Hepatocyte (in vitro differentiated cells): ENCODE results near the gene MTRF1.

Source experiments
- EZH2 ChIP-seq: fragments of 200-600 bp; sonication (generic); IDR thresholded peaks from 2 replicates; pipeline ENCODE4 v1.6.1; 2016; ENCODE audit warnings: antibody characterized with exemption, mild to moderate bottlenecking, borderline replicate concordance
- TF ChIP-seq, protein P1 (sequence below): fragments of 200-600 bp; sonication (generic); IDR thresholded peaks from 2 replicates; pipeline ENCODE4 v1.5.1; 2016; ENCODE audit warnings: antibody characterized with exemption, mild to moderate bottlenecking; ENCODE audit not compliant: poor library complexity

DNA sequence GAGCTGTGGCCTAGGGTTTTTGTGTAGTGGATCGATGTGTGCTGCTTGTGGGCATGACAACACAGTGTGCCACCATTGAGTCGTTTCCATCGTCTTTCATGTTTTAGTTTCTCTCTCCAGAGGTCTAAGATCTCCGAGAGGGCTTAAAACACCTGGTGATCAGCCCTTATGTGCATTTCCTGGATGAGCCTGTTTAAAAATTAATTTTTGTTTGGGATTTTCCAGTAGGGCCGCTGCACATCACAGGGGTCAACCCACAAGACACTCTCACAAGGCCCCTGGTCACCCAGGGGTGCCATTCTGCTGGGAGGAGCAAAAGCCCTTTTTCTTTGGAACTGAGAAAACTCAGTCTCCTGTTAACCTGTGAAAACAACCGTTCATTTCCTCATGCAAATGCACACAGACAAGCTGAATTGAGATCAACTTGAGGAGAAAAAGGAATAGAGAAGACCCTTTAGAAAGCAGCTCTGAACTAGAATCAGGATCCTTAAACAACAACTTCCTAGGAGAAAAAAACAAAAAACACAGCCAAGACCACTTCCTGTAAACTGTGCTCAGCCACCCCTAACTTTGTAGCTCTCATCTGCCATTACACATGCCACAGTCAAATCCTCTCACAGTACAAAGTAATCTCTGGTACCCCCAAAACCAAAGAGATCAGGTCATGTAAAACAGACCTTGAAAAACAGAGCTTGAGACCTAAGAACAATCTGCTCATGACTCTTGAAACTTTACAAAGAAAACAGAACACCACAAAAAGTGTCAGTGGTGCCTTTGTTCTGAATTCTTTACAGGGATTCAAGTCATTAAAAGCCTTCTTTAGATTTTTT is 8.3 kb upstream of the MTRF1 start:
- TF ChIP-seq, protein P1, sequence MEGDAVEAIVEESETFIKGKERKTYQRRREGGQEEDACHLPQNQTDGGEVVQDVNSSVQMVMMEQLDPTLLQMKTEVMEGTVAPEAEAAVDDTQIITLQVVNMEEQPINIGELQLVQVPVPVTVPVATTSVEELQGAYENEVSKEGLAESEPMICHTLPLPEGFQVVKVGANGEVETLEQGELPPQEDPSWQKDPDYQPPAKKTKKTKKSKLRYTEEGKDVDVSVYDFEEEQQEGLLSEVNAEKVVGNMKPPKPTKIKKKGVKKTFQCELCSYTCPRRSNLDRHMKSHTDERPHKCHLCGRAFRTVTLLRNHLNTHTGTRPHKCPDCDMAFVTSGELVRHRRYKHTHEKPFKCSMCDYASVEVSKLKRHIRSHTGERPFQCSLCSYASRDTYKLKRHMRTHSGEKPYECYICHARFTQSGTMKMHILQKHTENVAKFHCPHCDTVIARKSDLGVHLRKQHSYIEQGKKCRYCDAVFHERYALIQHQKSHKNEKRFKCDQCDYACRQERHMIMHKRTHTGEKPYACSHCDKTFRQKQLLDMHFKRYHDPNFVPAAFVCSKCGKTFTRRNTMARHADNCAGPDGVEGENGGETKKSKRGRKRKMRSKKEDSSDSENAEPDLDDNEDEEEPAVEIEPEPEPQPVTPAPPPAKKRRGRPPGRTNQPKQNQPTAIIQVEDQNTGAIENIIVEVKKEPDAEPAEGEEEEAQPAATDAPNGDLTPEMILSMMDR, result no peak
- TF ChIP-seq EZH2, result no peak
